Measurements from ENCODE around the gene LYSET. TPM values are rescaled to one million over a fixed set of nuclear protein-coding genes. Genes with fewer than 3 reads are reported as not detected.

Gene LYSET
- total RNA-seq, 1 donor from 2014 or later: 31.1 TPM

DNA sequence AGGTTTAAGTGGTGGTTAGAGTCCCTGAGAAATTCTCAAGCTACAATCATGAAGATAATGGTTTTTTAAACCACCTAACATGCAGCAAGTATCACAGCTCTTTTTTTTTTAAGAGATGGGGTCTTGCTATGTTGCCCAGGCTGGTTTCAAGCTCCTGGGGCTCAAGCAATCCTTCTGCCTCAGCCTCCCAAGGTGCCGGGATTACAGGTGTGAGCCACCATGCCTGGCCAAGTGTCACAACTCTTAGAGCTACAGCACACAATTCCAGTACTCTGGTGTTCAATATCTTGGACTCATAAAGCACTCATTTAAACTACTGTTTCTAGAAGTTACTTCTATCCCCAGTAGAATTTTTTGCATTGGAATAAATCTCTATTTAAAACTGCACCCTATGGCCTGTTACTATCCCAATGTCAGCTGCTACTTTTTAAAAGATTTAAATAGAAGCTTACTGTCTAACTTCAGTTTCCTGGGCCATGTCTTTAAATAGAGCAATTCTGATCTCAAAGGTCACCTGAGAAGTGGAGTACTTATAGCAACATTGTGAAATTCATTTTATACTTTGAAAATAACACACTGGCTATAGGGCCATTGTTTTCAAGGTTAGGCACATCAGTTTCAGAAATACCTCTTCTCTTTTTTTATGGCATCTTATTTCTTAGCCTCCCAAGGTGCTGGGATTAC is 10.3 kb downstream of the LYSET start:
- TF ChIP-seq, protein P1, sequence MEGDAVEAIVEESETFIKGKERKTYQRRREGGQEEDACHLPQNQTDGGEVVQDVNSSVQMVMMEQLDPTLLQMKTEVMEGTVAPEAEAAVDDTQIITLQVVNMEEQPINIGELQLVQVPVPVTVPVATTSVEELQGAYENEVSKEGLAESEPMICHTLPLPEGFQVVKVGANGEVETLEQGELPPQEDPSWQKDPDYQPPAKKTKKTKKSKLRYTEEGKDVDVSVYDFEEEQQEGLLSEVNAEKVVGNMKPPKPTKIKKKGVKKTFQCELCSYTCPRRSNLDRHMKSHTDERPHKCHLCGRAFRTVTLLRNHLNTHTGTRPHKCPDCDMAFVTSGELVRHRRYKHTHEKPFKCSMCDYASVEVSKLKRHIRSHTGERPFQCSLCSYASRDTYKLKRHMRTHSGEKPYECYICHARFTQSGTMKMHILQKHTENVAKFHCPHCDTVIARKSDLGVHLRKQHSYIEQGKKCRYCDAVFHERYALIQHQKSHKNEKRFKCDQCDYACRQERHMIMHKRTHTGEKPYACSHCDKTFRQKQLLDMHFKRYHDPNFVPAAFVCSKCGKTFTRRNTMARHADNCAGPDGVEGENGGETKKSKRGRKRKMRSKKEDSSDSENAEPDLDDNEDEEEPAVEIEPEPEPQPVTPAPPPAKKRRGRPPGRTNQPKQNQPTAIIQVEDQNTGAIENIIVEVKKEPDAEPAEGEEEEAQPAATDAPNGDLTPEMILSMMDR (conservative IDR thresholded peaks at IDR 0.05): no peak
- Mint-ChIP-seq H3K36me3 (ENCODE audit: low read depth) (no peaks in the 10 kb centered on the region), H3K27ac (ENCODE audit: unreplicated experiment) (no peak overlapping the region), H3K9me3 (no peaks in the 10 kb centered on the region), H3K4me3 (no peak overlapping the region), H3K27me3 (ENCODE audit: low read depth) (no peaks in the 10 kb centered on the region), H3K4me1 (no peaks in the 10 kb centered on the region)
- DNase-seq (ENCODE audit: low read depth, low spot score): no peak

DNA sequence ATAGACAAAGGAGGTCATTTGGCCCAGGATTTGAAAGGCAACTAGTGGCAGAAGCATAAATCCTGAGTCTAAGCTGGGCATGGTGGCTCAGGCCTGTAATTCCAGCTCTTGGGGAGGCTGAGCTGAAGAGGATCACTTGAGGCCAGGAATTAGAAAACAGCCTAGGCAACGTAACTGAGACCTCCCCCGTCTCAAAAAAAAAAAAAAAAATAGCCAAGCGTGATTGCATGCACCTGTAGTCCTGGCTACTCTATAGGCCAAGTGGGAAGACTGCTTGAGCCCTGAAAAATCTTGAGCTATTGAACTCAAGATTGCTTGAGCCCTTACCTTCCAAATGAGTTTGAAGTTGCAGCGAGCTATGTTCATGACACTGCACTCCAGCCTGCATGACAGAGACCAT is 13.9 kb downstream of the LYSET start:
- H3K27ac Mint-ChIP-seq (ENCODE audit: unreplicated experiment): no peak overlapping the region
- H3K9me3 Mint-ChIP-seq: no peaks in the 10 kb centered on the region
- TF ChIP-seq, protein P1 (conservative IDR thresholded peaks at IDR 0.05): no peak
- no peak overlapping the region for H3K4me3 Mint-ChIP-seq
- DNase-seq (ENCODE audit: low read depth, low spot score): no peak
- no peaks in the 10 kb centered on the region for H3K27me3 Mint-ChIP-seq (ENCODE audit: low read depth)
- no peaks in the 10 kb centered on the region for H3K36me3 Mint-ChIP-seq (ENCODE audit: low read depth)
- no peaks in the 10 kb centered on the region for H3K4me1 Mint-ChIP-seq

DNA sequence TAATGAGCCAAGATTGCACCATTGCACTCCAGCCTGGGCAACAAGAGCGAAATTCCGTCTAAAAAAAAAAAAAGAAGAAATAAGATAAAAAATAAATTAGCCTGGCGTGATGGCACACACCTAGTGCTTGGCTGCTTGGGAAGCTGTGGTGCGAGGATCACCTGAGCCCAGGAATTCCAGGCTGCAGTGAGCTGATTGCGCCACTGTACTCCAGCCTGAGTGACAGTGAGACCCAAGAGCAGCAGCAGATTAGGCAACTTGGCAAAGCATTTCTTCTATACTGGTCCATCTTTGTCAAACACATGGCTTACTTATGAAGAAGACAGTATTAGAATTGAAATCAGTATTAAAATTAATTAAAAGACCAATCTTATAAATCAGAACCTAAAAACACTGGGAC is 15.4 kb downstream of the LYSET start:
- no peaks in the 10 kb centered on the region for H3K27me3 Mint-ChIP-seq (ENCODE audit: low read depth)
- no peak for DNase-seq (ENCODE audit: low read depth, low spot score)
- no peaks in the 10 kb centered on the region for H3K9me3 Mint-ChIP-seq
- H3K36me3 Mint-ChIP-seq (ENCODE audit: low read depth): peaks cover 3% of the 10 kb centered on the region
- H3K27ac Mint-ChIP-seq (ENCODE audit: unreplicated experiment): no peak overlapping the region
- H3K4me3 Mint-ChIP-seq: no peak overlapping the region
- peaks cover 11% of the 10 kb centered on the region for H3K4me1 Mint-ChIP-seq
- TF ChIP-seq, protein P1 (conservative IDR thresholded peaks at IDR 0.05): no peak

DNA sequence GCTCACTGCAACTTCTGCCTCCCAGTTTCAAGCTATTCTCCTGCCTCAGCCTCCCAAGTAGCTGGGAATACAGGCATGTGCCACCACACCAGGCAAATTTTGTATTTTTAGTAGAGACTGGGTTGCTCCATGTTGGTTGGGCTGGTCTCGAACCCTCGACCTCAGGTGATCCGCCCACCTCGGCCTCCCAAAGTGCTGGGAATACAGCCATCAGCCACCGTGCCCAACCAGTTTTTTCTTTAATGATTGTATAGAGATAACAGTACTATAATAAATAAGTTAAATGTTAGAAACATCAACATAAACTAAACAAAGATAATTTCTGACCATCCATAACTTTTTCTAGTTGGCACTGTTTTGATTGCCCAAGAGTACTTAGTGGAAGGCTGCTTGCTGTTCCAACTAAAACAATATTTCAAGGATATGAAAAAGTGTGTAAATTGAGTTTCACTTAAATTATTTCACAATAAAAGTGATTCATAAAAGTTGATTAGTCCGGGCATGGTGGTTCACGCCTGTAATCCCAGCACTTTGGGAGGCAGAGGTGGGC is 16.1 kb downstream of the LYSET start:
- H3K36me3 Mint-ChIP-seq (ENCODE audit: low read depth): peaks cover 3% of the 10 kb centered on the region
- DNase-seq (ENCODE audit: low read depth, low spot score): no peak
- no peaks in the 10 kb centered on the region for H3K9me3 Mint-ChIP-seq
- H3K27me3 Mint-ChIP-seq (ENCODE audit: low read depth): no peaks in the 10 kb centered on the region
- no peak overlapping the region for H3K4me3 Mint-ChIP-seq
- no peak overlapping the region for H3K27ac Mint-ChIP-seq (ENCODE audit: unreplicated experiment)
- TF ChIP-seq, protein P1 (conservative IDR thresholded peaks at IDR 0.05): no peak
- peaks cover 18% of the 10 kb centered on the region for H3K4me1 Mint-ChIP-seq

DNA sequence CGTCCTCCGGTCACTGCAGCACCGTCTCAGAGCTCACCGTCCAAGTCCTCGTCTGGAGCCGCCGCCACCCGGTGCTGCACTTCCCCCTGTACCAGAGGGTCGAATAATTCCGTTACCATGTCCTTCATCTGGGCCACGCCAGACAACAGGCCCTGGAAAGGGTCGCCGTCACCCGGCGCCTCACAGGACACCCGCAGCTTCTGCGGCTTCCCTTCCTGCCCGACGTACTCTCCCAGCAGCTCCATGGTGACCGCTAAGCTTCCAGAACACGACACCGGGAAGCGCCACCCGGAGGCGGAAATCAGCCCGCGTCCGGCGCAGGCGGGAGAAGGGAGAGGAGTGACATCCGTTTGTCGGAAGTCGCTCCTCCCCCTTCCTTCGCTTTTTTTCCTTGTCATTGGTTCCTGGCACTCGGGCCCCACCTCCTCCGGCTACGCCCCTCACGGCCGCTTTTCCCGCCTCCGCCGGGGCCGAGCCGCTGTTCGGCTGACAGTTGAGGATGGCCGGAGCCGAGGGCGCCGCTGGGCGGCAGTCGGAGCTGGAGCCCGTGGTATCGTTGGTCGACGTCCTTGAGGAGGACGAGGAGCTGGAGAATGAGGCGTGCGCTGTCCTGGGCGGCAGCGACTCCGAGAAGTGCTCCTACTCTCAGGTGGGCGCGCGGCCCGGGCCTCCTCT is 21.8 kb downstream of the LYSET start, which contains the start of the genes GON7 and UBR7:
GON7 (minus strand) TSS at position 273 of the 675 bp plus-strand sequence; CDS start at position 245, 28 bp downstream.
UBR7 (plus strand) TSS at position 464 of the 675 bp plus-strand sequence; CDS start at position 500, 36 bp downstream.
- DNase-seq (ENCODE audit: low read depth, low spot score): peak; percentile 93
- H3K36me3 Mint-ChIP-seq (ENCODE audit: low read depth): peaks cover 7% of the 10 kb centered on the region
- peak within 1 kb of the TSS; percentile 97 for H3K4me3 Mint-ChIP-seq
- peak within 1 kb of the TSS; percentile 98 for H3K27ac Mint-ChIP-seq (ENCODE audit: unreplicated experiment)
- no peaks in the 10 kb centered on the region for H3K27me3 Mint-ChIP-seq (ENCODE audit: low read depth)
- TF ChIP-seq, protein P1 (conservative IDR thresholded peaks at IDR 0.05): no peak
- no peaks in the 10 kb centered on the region for H3K9me3 Mint-ChIP-seq
- peaks cover 46% of the 10 kb centered on the region for H3K4me1 Mint-ChIP-seq

Data from neural crest cell (in vitro differentiated cells).